GM12891 (cell line): ENCODE results near the gene PLIN5.

Source experiments
- DNase-seq: peaks from one replicate; pipeline ENCODE4 v3.0.0; 2011; ENCODE audit warnings: low spot score; ENCODE audit not compliant: insufficient read length
- FAIRE-seq: peaks from 2 replicates; lab custom pipeline; 2011; peaks lifted over from hg19 to GRCh38; lab: Jason Lieb, UNC
- PAX5 ChIP-seq: IDR thresholded peaks from 2 replicates; pipeline ENCODE4 v1.6.1; 2011; ENCODE audit warnings: low read length, moderate library complexity, mild to moderate bottlenecking; ENCODE audit not compliant: insufficient read depth, severe bottlenecking
- POLR2A ChIP-seq: IDR thresholded peaks from 2 replicates; pipeline ENCODE4 v1.6.1; 2011; ENCODE audit warnings: low read depth, low read length, control low read depth
- POLR2AphosphoS5 ChIP-seq: IDR thresholded peaks from 2 replicates; pipeline ENCODE4 v1.6.1; 2011; ENCODE audit warnings: low read depth, low read length, control low read depth
- POU2F2 ChIP-seq: IDR thresholded peaks from 2 replicates; pipeline ENCODE4 v1.6.1; 2011; ENCODE audit warnings: low read depth, mild to moderate bottlenecking, control low read depth, low read length, moderate library complexity
- SPI1 ChIP-seq: IDR thresholded peaks from 2 replicates; pipeline ENCODE4 v1.6.1; 2011; ENCODE audit warnings: low read depth, low read length, control low read depth
- TAF1 ChIP-seq: IDR thresholded peaks from 2 replicates; pipeline ENCODE4 v1.6.1; 2011; ENCODE audit warnings: low read depth, low read length, control low read depth

The PLIN5 gene

GRCh38 chr19:4516939-4517300 is 18.1 kb downstream of the PLIN5 start:
- FAIRE-seq (no peak), DNase-seq (no peak)
- TF ChIP-seq POLR2AphosphoS5 (no peak), SPI1 (no peak), POLR2A (no peak), PAX5 (no peak), POU2F2 (no peak), TAF1 (no peak)

GRCh38 chr19:4516199-4516938 is 18.7 kb downstream of the PLIN5 start:
- TF ChIP-seq POLR2A (no peak), SPI1 (no peak), POLR2AphosphoS5 (no peak)
- DNase-seq: no peak
- FAIRE-seq: no peak

GRCh38 chr19:4515732-4516131 is 19.3 kb downstream of the PLIN5 start:
- no peak for DNase-seq
- no peak for FAIRE-seq
- TF ChIP-seq TAF1 (no peak), SPI1 (no peak), PAX5 (no peak), POLR2AphosphoS5 (no peak), POU2F2 (no peak), POLR2A (no peak)

GRCh38 chr19:4513248-4513647 is 21.8 kb downstream of the PLIN5 start:
- FAIRE-seq (no peak), DNase-seq (no peak)
- TF ChIP-seq TAF1: no peak
- no peak for TF ChIP-seq POLR2A
- no peak for TF ChIP-seq POU2F2
- TF ChIP-seq POLR2AphosphoS5: no peak
- no peak for TF ChIP-seq PAX5
- no peak for TF ChIP-seq SPI1

GRCh38 chr19:4512070-4512469 is 23.0 kb downstream of the PLIN5 start:
- FAIRE-seq (no peak), DNase-seq (no peak)
- TF ChIP-seq POLR2AphosphoS5: no peak
- no peak for TF ChIP-seq SPI1
- no peak for TF ChIP-seq POU2F2
- TF ChIP-seq PAX5: no peak
- TF ChIP-seq POLR2A: no peak
- TF ChIP-seq TAF1: no peak

GRCh38 chr19:4511300-4512054 is 23.5 kb downstream of the PLIN5 start:
- no peak for FAIRE-seq
- TF ChIP-seq POU2F2 (no peak), TAF1 (no peak), SPI1 (no peak), PAX5 (no peak), POLR2A (no peak), POLR2AphosphoS5 (no peak)

GRCh38 chr19:4510435-4511255 is 24.4 kb downstream of the PLIN5 start:
- no peak for DNase-seq
- FAIRE-seq: no peak
- TF ChIP-seq PAX5 (no peak), SPI1 (no peak), POU2F2 (no peak), TAF1 (no peak)

More at GRCh38 chr19:4511300-4512054, 23.5 kb downstream of the PLIN5 start:
- DNase-seq: no peak

- DNase-seq: no peak
- TF ChIP-seq POU2F2 (no peak), POLR2AphosphoS5 (no peak), SPI1 (no peak)
- no peak for FAIRE-seq
Measured at GRCh38 chr19:4508698-4509097, 26.3 kb downstream of the PLIN5 start.

- no peak for DNase-seq
- TF ChIP-seq SPI1: no peak
- no peak for TF ChIP-seq PAX5
- TF ChIP-seq POLR2AphosphoS5: no peak
- FAIRE-seq: no peak
Measured at GRCh38 chr19:4507804-4508203, 27.2 kb downstream of the PLIN5 start.
